ENCODE results near the gene ANXA5.

The ANXA5 gene

DNA sequence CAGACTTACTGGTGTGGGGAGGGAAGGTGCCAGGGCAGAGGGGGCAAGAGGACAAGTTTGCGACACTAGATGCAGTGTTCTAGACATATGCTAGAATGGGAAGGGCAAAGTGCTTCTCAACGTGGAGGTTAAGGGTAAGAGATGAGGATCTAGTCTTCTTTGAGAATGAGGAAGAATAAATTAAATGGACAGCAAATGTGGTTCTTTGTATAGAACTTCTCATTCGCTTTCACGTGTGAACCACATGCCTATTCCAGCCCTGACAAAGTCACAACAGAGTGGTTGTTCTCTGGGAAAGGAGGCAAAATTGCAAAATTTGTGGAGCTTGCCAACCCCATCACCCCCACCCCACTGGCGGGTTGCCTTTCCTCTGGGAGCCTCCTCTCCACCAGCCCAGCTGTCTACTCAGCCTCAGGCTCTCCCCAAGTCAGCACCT, 1.5 kb upstream of the ANXA5 start:
- Histone ChIP-seq H3K4me3 (replicated peaks; ENCODE audit: insufficient read depth, low read length) (no peak overlapping the region), H3K27ac (replicated peaks) (no peak overlapping the region), H3K27me3 (ENCODE audit: insufficient read depth, poor library complexity, severe bottlenecking) (no peaks in the 10 kb centered on the region)
- peak in 1 of 2 experiments; percentile 25 for DNase-seq (ENCODE audit: low read depth in 1 of 2, low spot score in 1 of 2)
- TF ChIP-seq GABPA (IDR thresholded peaks at IDR 0.05; ENCODE audit: low read depth) (no peak), POLR2AphosphoS5 (IDR thresholded peaks at IDR 0.05; ENCODE audit: low read depth) (no peak), SPI1 (IDR thresholded peaks at IDR 0.05; ENCODE audit: borderline replicate concordance, low read depth) (no peak)
- TF ChIP-seq, protein P1, sequence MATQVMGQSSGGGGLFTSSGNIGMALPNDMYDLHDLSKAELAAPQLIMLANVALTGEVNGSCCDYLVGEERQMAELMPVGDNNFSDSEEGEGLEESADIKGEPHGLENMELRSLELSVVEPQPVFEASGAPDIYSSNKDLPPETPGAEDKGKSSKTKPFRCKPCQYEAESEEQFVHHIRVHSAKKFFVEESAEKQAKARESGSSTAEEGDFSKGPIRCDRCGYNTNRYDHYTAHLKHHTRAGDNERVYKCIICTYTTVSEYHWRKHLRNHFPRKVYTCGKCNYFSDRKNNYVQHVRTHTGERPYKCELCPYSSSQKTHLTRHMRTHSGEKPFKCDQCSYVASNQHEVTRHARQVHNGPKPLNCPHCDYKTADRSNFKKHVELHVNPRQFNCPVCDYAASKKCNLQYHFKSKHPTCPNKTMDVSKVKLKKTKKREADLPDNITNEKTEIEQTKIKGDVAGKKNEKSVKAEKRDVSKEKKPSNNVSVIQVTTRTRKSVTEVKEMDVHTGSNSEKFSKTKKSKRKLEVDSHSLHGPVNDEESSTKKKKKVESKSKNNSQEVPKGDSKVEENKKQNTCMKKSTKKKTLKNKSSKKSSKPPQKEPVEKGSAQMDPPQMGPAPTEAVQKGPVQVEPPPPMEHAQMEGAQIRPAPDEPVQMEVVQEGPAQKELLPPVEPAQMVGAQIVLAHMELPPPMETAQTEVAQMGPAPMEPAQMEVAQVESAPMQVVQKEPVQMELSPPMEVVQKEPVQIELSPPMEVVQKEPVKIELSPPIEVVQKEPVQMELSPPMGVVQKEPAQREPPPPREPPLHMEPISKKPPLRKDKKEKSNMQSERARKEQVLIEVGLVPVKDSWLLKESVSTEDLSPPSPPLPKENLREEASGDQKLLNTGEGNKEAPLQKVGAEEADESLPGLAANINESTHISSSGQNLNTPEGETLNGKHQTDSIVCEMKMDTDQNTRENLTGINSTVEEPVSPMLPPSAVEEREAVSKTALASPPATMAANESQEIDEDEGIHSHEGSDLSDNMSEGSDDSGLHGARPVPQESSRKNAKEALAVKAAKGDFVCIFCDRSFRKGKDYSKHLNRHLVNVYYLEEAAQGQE (IDR thresholded peaks at IDR 0.05; ENCODE audit: insufficient replicate concordance, low read depth) = no peak
- TF ChIP-seq, protein P2, sequence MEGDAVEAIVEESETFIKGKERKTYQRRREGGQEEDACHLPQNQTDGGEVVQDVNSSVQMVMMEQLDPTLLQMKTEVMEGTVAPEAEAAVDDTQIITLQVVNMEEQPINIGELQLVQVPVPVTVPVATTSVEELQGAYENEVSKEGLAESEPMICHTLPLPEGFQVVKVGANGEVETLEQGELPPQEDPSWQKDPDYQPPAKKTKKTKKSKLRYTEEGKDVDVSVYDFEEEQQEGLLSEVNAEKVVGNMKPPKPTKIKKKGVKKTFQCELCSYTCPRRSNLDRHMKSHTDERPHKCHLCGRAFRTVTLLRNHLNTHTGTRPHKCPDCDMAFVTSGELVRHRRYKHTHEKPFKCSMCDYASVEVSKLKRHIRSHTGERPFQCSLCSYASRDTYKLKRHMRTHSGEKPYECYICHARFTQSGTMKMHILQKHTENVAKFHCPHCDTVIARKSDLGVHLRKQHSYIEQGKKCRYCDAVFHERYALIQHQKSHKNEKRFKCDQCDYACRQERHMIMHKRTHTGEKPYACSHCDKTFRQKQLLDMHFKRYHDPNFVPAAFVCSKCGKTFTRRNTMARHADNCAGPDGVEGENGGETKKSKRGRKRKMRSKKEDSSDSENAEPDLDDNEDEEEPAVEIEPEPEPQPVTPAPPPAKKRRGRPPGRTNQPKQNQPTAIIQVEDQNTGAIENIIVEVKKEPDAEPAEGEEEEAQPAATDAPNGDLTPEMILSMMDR (IDR thresholded peaks at IDR 0.05; ENCODE audit: insufficient read depth, low read length) = no peak

GRCh38 chr4:121697564-121697963, 784 bp upstream of the ANXA5 start:
- no peaks in the 10 kb centered on the region for H3K27me3 ChIP-seq (ENCODE audit: insufficient read depth, poor library complexity, severe bottlenecking)
- peak overlapping the region; percentile 87 for H3K4me3 ChIP-seq (replicated peaks; ENCODE audit: insufficient read depth, low read length)
- TF ChIP-seq, protein P2 (IDR thresholded peaks at IDR 0.05; ENCODE audit: insufficient read depth, low read length) = no peak
- TF ChIP-seq, protein P1 (IDR thresholded peaks at IDR 0.05; ENCODE audit: insufficient replicate concordance, low read depth) = no peak
- TF ChIP-seq GABPA (IDR thresholded peaks at IDR 0.05; ENCODE audit: low read depth) = no peak
- DNase-seq (ENCODE audit: low read depth in 1 of 2, low spot score in 1 of 2) = no peak
- H3K27ac ChIP-seq (replicated peaks) = peak overlapping the region; percentile 63

- Histone ChIP-seq H3K27me3 (ENCODE audit: insufficient read depth, poor library complexity, severe bottlenecking) (no peaks in the 10 kb centered on the region), H3K27ac (replicated peaks) (peak overlapping the region; percentile 88), H3K4me3 (replicated peaks; ENCODE audit: insufficient read depth, low read length) (peak overlapping the region; percentile 87)
- TF ChIP-seq SPI1 (IDR thresholded peaks at IDR 0.05; ENCODE audit: borderline replicate concordance, low read depth) (peak; percentile 16; the same call in 1 of the 2 replicates), POLR2AphosphoS5 (IDR thresholded peaks at IDR 0.05; ENCODE audit: low read depth) (no peak; the same call in 1 of the 2 replicates)
- DNase-seq (ENCODE audit: low read depth in 1 of 2, low spot score in 1 of 2) = peak in 1 of 2 experiments; percentile 51
These were observed 605 bp downstream of the ANXA5 start for GRCh38 chr4:121696170-121696580.

DNA sequence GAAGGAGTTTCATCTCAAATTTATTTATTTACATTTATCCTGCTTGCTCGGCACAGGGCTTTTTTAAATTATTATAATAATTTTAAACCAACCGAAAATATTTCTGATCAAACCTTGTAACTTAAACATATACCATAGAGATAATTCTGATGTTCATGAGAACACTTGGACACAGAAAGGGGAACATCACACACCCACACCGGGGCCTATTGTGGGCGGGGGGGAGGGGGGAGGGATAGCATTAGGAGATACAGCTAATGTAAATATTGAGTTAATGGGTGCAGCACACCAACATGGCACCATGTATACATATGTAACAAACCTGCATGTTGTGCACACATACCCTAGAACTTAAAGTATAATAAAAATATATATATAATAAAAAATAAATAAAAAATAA, 2.9 kb downstream of the ANXA5 start:
- TF ChIP-seq, protein P2 (IDR thresholded peaks at IDR 0.05; ENCODE audit: insufficient read depth, low read length) = no peak
- TF ChIP-seq SPI1 (IDR thresholded peaks at IDR 0.05; ENCODE audit: borderline replicate concordance, low read depth) = no peak
- TF ChIP-seq POLR2AphosphoS5 (IDR thresholded peaks at IDR 0.05; ENCODE audit: low read depth) = no peak
- no peak for TF ChIP-seq GABPA (IDR thresholded peaks at IDR 0.05; ENCODE audit: low read depth)
- TF ChIP-seq, protein P1 (IDR thresholded peaks at IDR 0.05; ENCODE audit: insufficient replicate concordance, low read depth) = no peak
- H3K4me3 ChIP-seq (replicated peaks; ENCODE audit: insufficient read depth, low read length) = no peak overlapping the region
- DNase-seq (ENCODE audit: low read depth in 1 of 2, low spot score in 1 of 2) = no peak
- no peak overlapping the region for H3K27ac ChIP-seq (replicated peaks)
- no peaks in the 10 kb centered on the region for H3K27me3 ChIP-seq (ENCODE audit: insufficient read depth, poor library complexity, severe bottlenecking)
